ENCODE results near the gene UTRN. TPM values are rescaled to one million over a fixed set of nuclear protein-coding genes. Genes with fewer than 3 reads are reported as not detected.

Gene UTRN
- polyA plus RNA-seq, 1 donor (not counting 4 experiments of a cell fraction or from before 2014, with no cell fraction given) = 23.7 TPM

- FAIRE-seq = no peak
- Histone ChIP-seq H3K27me3 (ENCODE audit: control insufficient read depth, extremely low read depth, insufficient read depth, low read length) (no peaks in the 10 kb centered on the region), H3K4me2 (ENCODE audit: control insufficient read depth, extremely low read depth, insufficient read depth, low read depth, low read length) (no peak overlapping the region), H3K9me1 (ENCODE audit: control insufficient read depth, extremely low read depth, insufficient read depth, low read length) (no peaks in the 10 kb centered on the region), H3K36me3 (ENCODE audit: control insufficient read depth in 2 of 2, extremely low read depth in 1 of 2, insufficient read depth in 2 of 2, low read length in 2 of 2) (no peaks in the 10 kb centered on the region), H4K20me1 (ENCODE audit: control insufficient read depth, extremely low read depth, insufficient read depth, low read length) (no peaks in the 10 kb centered on the region), H3K9ac (ENCODE audit: control insufficient read depth, extremely low read depth, insufficient read depth, low read length) (no peak overlapping the region), H3K9me3 (ENCODE audit: control insufficient read depth, low read depth, low read length) (no peaks in the 10 kb centered on the region), H3K79me2 (ENCODE audit: control insufficient read depth, insufficient read depth, low read length) (no peaks in the 10 kb centered on the region), H3K27ac (ENCODE audit: control insufficient read depth, insufficient read depth, low read length) (no peak overlapping the region), H2AFZ (ENCODE audit: control insufficient read depth, low read length) (no peak overlapping the region), H3K4me1 (ENCODE audit: control insufficient read depth, extremely low read depth, insufficient read depth, low read length) (peaks cover 2% of the 10 kb centered on the region), H3K4me3 (ENCODE audit: control insufficient read depth in 2 of 3, extremely low read depth in 1 of 3, insufficient read depth in 2 of 3, low read depth in 1 of 3, low read length in 3 of 3) (no peak overlapping the region)
- dilution Hi-C loops (cut with MboI; ENCODE audit: extremely low pct_ligation_motif_present, low sequenced_read_pairs) = no loop called here
- no peak for DNase-seq (ENCODE audit: low read depth, low spot score)
- TF ChIP-seq EZH2 (IDR thresholded peaks at IDR 0.05; ENCODE audit: low read length) = no peak
- TF ChIP-seq CTCF (optimal IDR thresholded peaks at IDR 0.05 in 1 of 3, IDR thresholded peaks at IDR 0.05 in 1 of 3, conservative IDR thresholded peaks at IDR 0.05 in 1 of 3; ENCODE audit: extremely low read depth in 1 of 3, insufficient read depth in 2 of 3, low read length in 3 of 3) = no peak
Measured at GRCh38 chr6:144319211-144319610, 34.1 kb downstream of the UTRN start.

DNA sequence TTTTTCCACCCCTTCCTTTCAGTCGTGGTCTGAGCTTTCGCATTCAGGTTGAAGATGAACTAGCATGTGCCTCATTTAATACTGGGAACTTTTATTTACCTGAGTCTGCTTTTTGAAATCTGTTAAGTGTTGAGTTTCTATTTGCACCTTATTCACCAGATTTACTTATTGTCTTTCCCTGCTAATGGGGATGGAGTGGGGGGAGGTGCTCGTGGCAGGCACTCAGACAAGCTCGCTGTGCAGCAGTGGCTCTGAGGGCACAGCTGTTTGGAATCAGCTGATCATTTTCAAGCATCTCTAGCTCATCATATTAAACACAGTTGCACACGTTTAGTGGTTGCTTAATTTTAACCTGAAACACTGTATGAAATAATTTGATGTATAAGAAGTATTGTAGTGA is 35.6 kb downstream of the UTRN start:
- no peaks in the 10 kb centered on the region for H3K9me3 ChIP-seq (ENCODE audit: control insufficient read depth, low read depth, low read length)
- dilution Hi-C loops (cut with MboI; ENCODE audit: extremely low pct_ligation_motif_present, low sequenced_read_pairs) = no loop called here
- no peaks in the 10 kb centered on the region for H3K79me2 ChIP-seq (ENCODE audit: control insufficient read depth, insufficient read depth, low read length)
- no peak for FAIRE-seq
- no peak overlapping the region for H3K9ac ChIP-seq (ENCODE audit: control insufficient read depth, extremely low read depth, insufficient read depth, low read length)
- no peak overlapping the region for H3K4me3 ChIP-seq (ENCODE audit: control insufficient read depth in 2 of 3, extremely low read depth in 1 of 3, insufficient read depth in 2 of 3, low read depth in 1 of 3, low read length in 3 of 3)
- H3K9me1 ChIP-seq (ENCODE audit: control insufficient read depth, extremely low read depth, insufficient read depth, low read length) = no peaks in the 10 kb centered on the region
- H3K36me3 ChIP-seq (ENCODE audit: control insufficient read depth in 2 of 2, extremely low read depth in 1 of 2, insufficient read depth in 2 of 2, low read length in 2 of 2) = no peaks in the 10 kb centered on the region
- no peak overlapping the region for H3K4me2 ChIP-seq (ENCODE audit: control insufficient read depth, extremely low read depth, insufficient read depth, low read depth, low read length)
- peaks cover 2% of the 10 kb centered on the region for H3K4me1 ChIP-seq (ENCODE audit: control insufficient read depth, extremely low read depth, insufficient read depth, low read length)
- DNase-seq (ENCODE audit: low read depth, low spot score) = no peak
- no peaks in the 10 kb centered on the region for H3K27me3 ChIP-seq (ENCODE audit: control insufficient read depth, extremely low read depth, insufficient read depth, low read length)
- TF ChIP-seq CTCF (optimal IDR thresholded peaks at IDR 0.05 in 1 of 3, IDR thresholded peaks at IDR 0.05 in 1 of 3, conservative IDR thresholded peaks at IDR 0.05 in 1 of 3; ENCODE audit: extremely low read depth in 1 of 3, insufficient read depth in 2 of 3, low read length in 3 of 3) (no peak), EZH2 (IDR thresholded peaks at IDR 0.05; ENCODE audit: low read length) (no peak)
- no peak overlapping the region for H2AFZ ChIP-seq (ENCODE audit: control insufficient read depth, low read length)
- H4K20me1 ChIP-seq (ENCODE audit: control insufficient read depth, extremely low read depth, insufficient read depth, low read length) = no peaks in the 10 kb centered on the region
- no peak overlapping the region for H3K27ac ChIP-seq (ENCODE audit: control insufficient read depth, insufficient read depth, low read length)
